RPMI7951 (cell line): ENCODE measurements around the gene BRSK1. TPM values are rescaled to one million over a fixed set of nuclear protein-coding genes. Genes with fewer than 3 reads are reported as not detected.
A peak's percentile ranks its signal among the peaks of the same experiment; 100 is the strongest.

Experiments
- DNase-seq: peaks from one replicate; pipeline ENCODE4 v3.0.0-alpha.2; 2012; ENCODE audit warnings: low read depth
- total RNA-seq: library from RNA; depleted of rRNA; stranded (reverse); fragments of >200 nt; shearing (Covaris generic); gene quantifications from 2 replicates; pipeline ENCODE4 v1.2.3, GENCODE V29; 2014

Gene BRSK1
- total RNA-seq, 1 experiment from 2014 or later, result 1.2 TPM

DNA sequence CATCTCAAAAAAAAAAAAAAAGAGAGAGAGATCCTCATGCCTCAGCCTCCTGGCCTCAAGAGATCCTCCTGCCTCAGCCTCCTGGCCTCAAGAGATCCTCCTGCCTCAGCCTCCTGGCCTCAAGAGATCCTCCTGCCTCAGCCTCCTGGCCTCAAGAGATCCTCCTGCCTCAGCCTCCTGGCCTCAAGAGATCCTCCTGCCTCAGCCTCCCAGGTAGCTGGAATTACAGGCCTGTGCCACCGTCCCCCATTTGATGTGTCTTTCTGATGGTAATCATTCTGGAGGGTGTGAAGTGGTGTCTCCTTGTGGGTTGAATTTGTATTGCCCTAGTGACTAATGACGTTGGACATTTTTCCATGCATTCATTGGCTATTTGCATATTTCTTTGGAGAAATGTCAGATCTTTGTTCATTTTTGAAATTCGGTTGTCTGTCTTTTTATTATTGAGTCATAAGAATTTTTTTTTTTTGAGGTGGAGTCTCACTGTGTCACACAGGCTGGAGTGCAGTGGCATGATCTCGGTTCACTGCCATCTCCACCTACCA lies 45.0 kb downstream of the BRSK1 start:
- DNase-seq, result peak; percentile 55

DNA sequence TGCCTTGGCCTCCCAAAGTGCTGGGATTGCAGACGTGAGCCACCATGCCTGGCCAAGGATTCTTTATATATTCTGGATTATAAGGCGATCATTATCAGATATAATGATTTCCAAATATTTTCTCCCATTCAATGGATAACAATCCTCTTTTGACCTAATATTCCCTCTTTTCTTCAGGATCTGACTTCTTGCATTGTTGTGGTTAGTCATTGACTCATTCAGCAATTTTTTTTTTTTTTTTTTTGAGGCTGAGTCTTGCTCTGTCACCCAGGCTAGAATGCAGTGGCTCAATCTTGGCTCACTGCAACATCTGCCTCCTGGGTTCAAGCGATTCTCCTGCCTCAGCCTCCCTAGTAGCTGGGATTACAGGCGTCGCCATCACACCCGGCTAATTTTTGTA lies 46.0 kb downstream of the BRSK1 start:
- DNase-seq, result peak; percentile 58

GRCh38 chr19:55333870-55334269 lies 50.1 kb downstream of the BRSK1 start:
- DNase-seq, result no peak

DNA sequence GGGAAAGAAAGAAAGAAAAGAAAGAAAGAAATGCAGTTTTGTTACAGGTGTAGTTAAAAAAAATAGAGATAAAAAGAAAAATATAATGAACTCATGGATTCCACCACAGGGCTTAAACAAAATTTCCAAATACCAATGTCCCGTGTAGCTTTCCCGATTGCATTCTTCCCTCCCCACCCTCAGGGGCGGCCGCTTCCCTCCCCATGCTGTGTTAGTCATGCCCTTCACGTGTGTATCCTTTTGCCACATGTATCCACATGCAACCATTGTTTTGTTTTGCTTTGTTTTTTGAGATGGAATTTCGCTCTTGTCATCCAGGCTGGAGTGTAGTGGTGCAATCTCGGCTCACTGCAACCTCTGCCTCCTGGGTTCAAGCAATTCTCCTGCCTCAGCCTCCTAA lies 52.3 kb downstream of the BRSK1 start:
- peak; percentile 65 for DNase-seq

DNA sequence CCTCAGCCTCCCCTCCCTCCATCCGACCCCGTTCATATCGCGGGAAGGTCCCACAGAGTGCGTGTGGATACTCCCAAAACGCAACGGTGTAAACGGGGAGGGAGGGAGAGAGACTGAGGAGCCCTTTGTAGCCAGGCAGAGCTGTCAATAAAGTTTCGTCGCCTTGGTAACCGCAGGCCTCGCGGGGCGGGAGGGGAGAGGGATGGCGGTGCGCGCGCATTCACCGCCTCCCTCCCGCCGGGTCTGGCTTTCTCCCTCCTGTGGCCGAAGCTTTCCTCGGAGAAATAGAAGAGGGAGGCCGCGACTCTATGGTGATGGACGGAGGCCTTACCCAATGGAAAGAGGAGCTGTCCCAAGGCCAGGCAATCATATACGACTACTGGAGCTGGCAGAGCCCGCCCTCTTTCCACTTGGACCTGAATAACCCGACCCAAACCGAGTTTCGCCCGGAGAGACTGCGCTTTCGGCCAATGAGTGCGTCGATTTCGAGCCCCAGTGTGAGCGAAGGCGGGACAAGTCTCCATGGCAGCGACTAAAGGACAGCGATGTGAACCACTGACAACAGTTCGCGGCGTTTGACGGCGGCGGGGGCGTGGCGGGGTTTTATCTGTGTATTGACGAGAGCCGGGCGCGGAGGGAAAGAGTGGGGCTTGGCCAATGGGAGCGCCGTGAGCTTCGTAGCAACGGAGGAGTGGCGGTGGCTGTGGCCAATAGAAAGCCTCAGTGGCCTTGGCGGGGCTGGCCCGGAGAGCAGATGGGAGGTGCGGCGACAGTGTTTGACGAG lies 55.5 kb downstream of the BRSK1 start, which contains the start of gene KMT5C:
TSS of gene KMT5C (plus strand) at position 772 of the 784 bp plus-strand sequence. CDS start 2,061 bp downstream, outside the sequence.
- DNase-seq, result peak; percentile 100

DNA sequence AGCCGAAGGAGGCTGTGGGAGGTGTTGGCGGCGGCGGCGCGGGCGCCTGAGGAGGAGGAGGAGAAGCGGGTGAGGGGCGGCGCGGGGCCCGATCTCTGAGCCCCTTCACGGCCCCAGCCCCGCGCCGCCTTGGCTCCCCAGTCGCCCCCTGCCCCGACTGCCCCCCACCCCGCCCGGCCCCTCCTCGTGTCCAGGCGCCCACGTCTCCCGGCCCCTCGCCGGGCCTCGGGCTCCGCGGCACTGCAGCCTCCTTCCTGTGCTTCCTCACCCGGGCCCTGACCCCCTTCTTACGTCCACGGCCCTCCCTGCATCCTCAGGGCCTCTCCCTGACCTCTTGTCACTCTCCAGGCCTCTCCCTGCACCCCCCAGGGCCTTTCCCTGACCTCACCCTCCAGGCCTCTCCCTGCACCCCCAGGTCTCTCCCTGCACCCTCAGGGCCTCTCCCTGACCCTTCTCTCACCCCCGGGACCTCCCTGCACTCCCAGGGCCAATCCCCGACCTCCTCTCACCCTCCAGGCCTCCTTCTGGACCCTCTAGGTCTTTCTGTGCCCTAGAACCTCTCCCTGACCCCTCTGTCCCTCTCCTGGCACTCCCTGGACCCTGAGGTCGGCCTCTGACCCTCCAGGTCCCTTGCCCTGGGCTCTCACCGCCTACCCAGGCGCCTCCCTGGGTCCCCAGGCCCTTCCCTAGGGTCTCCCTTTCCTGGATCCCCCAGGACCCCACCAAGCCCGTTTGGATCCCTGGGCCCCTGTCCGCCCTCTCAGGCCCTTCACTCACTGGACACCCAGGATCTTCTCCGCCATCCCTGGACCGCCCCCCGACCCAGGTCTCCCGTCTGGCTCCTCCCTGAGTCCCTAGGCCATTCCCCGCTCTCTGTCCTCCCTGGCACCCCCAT lies 56.3 kb downstream of the BRSK1 start:
- no peak for DNase-seq

GRCh38 chr19:55340784-55341147 lies 57.0 kb downstream of the BRSK1 start:
- no peak for DNase-seq

GRCh38 chr19:55341171-55341588 lies 57.4 kb downstream of the BRSK1 start:
- DNase-seq, result peak; percentile 48

DNA sequence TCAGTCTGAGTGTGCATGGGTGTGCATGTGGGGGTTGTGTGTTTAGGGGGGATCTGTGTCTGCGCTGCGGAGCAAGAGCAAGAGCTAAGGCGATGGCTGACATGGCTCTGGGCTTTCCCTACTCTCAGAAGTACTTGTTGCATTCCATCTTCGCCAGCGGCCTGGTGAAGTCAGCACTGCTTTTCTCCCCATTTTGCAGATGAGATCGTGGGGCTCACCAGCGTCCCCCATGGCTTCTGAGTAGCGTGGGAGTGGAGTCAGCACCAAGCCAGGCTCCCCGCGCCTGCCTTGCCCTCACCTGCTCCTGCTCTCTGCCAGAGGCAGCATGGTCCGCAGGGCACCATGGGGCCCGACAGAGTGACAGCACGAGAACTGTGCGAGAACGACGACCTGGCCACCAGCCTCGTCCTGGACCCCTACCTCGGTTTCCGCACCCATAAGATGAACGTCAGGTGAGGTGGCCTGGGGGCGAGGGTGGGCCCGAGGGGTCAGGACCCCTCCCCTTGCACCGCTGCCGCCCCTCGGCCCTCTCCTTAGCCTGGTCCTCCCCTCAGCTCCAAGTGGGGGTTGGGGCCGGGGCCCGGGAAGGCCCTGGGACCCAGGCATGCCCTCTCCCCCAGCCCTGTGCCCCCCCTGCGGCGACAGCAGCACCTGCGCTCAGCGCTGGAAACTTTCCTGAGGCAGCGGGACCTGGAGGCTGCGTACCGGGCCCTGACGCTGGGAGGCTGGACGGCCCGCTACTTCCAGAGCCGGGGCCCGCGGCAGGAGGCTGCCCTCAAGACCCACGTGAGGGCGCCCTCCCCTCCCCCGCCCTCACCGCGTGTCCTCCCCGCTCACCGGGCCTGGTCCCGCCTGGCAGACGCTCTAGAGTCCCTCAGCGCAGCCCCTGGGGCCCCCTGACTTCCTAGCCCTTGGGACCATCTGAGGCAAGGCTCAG lies 58.1 kb downstream of the BRSK1 start:
- DNase-seq, result no peak

GRCh38 chr19:55344444-55344843 lies 60.6 kb downstream of the BRSK1 start:
- DNase-seq, result peak; percentile 69

GRCh38 chr19:55345101-55345817 lies 61.5 kb downstream of the BRSK1 start:
- DNase-seq, result no peak

DNA sequence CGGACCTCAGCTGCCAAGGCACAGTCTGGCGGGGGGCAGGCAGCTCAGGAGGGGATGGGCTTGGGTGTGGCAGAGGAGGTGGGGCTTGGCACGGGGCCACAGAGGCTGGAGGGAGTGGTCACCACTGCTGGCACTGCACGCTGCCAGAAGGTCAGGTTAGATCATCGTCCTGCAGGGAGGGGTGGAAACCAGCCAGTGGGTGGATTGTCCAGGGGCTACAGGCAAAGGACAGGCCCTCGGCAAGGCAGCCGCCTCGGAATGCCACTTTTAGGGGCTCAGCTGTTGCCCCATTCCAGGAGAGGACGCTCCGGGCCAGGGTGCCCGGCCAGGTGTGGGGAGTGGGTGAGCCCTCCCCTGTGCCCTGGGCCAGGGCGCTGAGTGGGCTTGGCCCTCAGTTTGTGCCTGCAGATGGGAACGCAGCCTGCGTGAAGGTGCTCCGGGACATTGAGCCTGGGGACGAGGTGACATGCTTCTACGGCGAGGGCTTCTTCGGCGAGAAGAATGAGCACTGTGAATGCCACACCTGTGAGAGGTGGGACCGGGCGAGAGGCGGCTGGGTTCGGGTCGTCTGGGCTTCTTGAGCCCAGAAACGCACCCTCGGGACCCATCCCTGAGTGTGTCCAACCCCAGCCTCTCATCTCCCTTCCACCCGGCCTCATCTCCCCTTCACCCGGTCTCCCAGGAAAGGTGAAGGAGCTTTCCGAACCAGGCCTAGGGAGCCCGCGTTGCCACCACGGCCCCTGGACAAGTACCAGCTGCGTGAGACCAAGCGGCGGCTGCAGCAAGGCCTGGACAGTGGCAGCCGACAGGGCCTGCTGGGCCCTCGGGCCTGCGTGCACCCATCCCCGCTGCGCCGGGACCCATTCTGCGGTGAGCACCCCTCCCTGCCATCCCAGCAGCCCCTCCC lies 62.3 kb downstream of the BRSK1 start:
- no peak for DNase-seq

- DNase-seq, result no peak
Measured at GRCh38 chr19:55346725-55347441, 63.1 kb downstream of the BRSK1 start.

DNA sequence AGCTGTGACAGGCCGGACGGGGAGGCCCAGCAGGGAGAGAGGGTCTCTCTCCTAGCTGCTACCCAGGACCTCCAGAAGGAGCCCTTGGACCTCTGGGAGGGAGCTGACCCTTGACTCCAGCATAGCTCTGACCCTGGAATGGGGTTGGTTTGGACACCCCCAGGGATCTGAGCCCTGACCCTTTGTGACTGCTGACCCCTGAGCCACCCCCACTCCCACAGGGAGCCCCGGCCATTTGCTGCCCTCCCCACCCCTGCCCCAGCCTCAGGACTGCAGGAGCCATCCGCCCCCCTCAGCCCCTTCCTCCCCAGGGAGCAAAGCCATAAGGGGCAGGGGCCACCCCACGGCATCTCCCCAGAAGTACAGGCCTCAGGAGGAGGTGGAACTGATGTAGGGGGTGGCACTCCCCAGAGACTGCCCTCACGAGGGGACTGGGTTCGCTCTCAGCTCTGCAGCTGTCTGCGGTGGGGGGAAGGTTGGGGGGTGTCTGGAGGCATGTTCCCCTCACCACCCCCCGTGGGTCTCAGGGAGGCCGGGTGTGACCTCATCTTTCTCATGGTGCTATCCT lies 63.7 kb downstream of the BRSK1 start:
- no peak for DNase-seq

DNA sequence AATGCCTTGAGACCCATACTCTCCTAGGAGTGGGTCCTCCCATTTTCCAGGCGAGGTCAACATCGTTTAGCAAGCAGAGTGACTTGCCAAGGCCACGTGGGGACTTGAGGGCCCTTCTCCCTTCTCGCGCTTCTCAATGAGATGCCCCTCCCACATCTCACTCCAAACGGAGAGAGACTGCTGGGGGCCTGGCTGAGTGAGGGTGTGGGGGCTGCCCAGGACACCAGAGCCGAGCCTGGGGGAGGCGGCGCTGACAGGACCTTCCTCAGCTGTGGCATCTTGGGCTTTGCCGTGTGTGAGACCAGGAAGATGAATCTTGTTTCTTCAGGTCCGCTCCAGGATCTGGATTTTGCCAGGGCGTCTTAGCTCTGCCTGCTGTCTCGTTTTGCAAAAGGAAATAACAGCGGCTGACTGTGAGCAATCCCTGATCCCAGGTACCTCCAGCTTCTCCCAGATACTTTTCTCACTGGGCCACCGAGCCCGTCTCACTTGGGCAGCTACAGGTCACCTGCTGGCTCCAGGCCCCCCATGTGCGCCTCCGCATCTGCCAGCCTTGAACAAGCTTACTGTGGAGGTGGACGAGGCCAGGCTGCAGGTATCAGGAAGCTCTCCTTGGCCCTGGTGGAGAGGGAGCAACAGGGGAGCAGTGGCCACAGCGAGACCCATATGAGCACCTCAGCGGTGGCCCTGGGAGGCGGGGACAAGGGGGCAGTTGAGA lies 64.7 kb downstream of the BRSK1 start:
- no peak for DNase-seq

- DNase-seq, result no peak
Measured at GRCh38 chr19:55350620-55351315, 67.0 kb downstream of the BRSK1 start.

DNA sequence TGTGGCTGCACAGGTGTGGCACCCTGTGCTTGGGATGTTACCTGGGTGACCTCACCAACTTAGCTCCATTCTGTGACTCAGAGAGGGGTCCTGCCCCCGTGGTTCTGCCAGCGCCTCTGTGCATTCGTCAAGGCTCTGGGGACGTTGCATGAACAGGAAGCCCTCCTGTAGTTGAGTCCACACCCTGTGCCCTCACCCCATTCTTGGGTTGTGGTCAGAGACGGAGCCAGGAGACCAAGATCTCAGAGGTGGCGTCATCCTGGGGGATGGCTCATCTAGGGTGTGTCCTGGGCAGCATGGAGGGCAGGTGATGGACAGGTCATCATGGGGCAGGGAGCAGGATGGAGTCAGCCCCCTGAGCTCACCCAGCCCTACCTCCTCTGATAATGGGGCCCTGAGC lies 68.2 kb downstream of the BRSK1 start:
- no peak for DNase-seq
